OCI-LY3 (cell line): Measurements from ENCODE around the gene CPZ.

Experiments used
- H2AFZ ChIP-seq: fragments of 200-600, 300-600 bp; shearing (Covaris generic); 2 replicates; pipeline ENCODE4 v1.6.0; 2014; ENCODE audit warnings: antibody characterized with exemption, low read depth, low read length
- H3K27ac ChIP-seq: fragments of 200-600, 300-600 bp; sonication (generic); 2 replicates; pipeline ENCODE4 v1.5.1; 2014; ENCODE audit warnings: mild to moderate bottlenecking, low read length, moderate library complexity, mixed read lengths
- H3K27me3 ChIP-seq: fragments of 200-600, 300-600 bp; sonication (generic); 2 replicates; pipeline ENCODE4 v1.6.1; 2014; ENCODE audit warnings: low read depth, low read length, mixed read lengths
- H3K36me3 ChIP-seq: fragments of 200-600, 300-600 bp; sonication (generic); replicated peaks from 2 replicates; pipeline ENCODE3; 2014; ENCODE audit warnings: low read depth, low read length, mixed read lengths
- H3K4me1 ChIP-seq: fragments of 300-600, 200-600 bp; sonication (generic); 2 replicates; pipeline ENCODE4 v1.6.1; 2014; ENCODE audit warnings: low read length, mixed read lengths
- H3K4me2 ChIP-seq: fragments of 200-600, 300-600 bp; sonication (generic); 2 replicates; pipeline ENCODE4 v1.6.1; 2014; ENCODE audit warnings: low read length, mixed read lengths
- H3K4me3 ChIP-seq: fragments of 300-600, 200-600 bp; sonication (generic); 2 replicates; pipeline ENCODE4 v1.5.1; 2014; ENCODE audit warnings: antibody characterized with exemption, mild to moderate bottlenecking, low read length, moderate library complexity
- H3K79me2 ChIP-seq: fragments of 300-600, 200-600 bp; shearing (Covaris generic); 2 replicates; pipeline ENCODE4 v1.6.1; 2014; ENCODE audit warnings: mild to moderate bottlenecking, low read length, mixed read lengths
- H3K9ac ChIP-seq: fragments of 300-600, 200-600 bp; shearing (Covaris generic); 2 replicates; pipeline ENCODE4 v1.6.0; 2014; ENCODE audit warnings: mild to moderate bottlenecking, low read length, moderate library complexity
- H3K9me3 ChIP-seq: fragments of 200-600, 300-600 bp; shearing (Covaris generic); 2 replicates; pipeline ENCODE4 v1.6.1; 2014; ENCODE audit warnings: low read length, mixed read lengths; ENCODE audit not compliant: insufficient read depth
- H4K20me1 ChIP-seq: fragments of 200-600, 300-600 bp; sonication (generic); 2 replicates; pipeline ENCODE4 v1.6.1; 2016; ENCODE audit warnings: low read length, mixed read lengths; ENCODE audit not compliant: insufficient read depth
- CTCF ChIP-seq: fragments of 200-600, 300-600 bp; sonication (generic); IDR thresholded peaks from 2 replicates; pipeline ENCODE4 v1.5.1; 2014; ENCODE audit warnings: antibody characterized with exemption, low read length, low read depth
- EZH2phosphoT487 ChIP-seq: fragments of 200-600 bp; shearing (Covaris generic); IDR thresholded peaks from 2 replicates; pipeline ENCODE4 v1.6.1; 2018; ENCODE audit warnings: antibody characterized with exemption, mixed run types, low read depth

The CPZ gene

DNA sequence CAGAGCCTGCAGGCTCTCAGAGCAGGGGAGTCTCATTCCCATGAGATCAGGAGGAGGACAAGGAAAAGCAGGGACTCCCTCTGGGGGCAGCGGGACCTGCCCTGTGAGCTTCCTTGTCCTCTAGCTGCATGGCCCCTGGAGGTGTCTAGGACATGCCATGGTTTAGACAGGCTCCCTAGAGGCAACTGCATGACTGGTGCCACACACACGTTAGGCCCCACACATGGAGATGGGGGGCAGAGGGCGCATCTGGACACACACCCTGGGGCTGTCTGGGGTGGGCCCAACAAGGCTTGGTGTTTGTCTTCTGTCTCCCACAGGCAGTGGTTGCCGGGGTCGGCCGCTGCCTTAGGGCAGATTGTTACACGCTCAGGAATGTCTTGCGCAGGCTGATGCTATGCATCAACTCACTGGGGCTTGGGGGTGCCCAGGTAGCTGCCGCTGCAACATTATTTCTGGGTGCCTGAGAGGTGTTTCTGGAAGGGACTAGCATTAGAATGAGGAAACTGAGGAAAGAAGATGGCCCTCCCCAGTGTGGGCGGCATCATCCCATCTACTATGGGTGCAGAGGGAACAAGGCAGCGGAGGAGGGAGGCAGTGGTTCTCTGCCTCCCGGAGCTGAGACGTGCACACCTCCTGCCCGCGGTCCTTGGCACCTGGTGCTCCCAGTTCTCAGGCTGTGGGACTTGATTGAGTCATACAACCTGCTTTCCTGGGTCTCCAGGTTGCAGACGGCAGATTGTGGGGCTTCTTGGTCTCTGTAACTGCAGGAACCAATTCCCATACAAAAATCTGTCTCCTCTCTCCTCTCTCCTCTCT, 44.4 kb upstream of the CPZ start:
- Histone ChIP-seq H3K36me3 (no peaks in the 10 kb centered on the region), H3K4me1 (peaks cover 4% of the 10 kb centered on the region; the same call in 1 of the 2 replicates), H2AFZ (no peak overlapping the region), H3K9me3 (no peaks in the 10 kb centered on the region), H3K27ac (no peak overlapping the region), H3K4me2 (no peak overlapping the region), H4K20me1 (no peaks in the 10 kb centered on the region), H3K27me3 (0 out of 2 replicates have a peak, but pooled peaks cover 3% of the 10 kb centered on the region), H3K4me3 (no peak overlapping the region), H3K79me2 (no peaks in the 10 kb centered on the region), H3K9ac (no peak overlapping the region)
- TF ChIP-seq EZH2phosphoT487 (no peak), CTCF (no peak)

DNA sequence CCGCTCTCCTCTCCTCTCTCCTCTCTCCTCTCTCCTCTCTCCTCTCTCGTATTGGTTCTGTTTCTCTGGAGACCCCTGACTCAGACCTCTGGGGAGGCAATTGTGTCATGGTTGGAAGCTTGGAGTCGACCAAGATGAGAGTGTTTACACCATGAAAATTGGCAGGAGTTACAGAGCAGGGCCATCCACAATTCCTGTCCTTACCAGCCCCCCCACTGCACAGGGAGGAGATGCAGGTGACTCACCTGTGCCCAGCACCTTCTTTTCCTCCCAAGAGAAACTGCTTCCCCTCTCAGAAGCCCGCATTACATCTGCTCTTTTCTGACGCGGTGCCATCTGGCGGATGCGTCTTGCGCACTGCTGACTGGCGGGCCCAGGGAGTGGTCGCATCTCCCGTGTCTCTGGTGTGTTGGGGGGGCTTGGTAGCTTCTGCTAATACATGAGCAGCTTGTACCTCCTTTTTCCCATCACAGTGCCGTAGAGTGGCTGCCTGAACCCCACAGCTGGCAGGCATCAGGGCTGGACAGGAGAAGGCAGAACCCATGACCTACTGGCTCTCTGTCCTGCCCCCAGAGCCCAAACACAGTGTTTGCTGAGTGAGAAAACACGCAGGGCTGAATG, 43.7 kb upstream of the CPZ start:
- H4K20me1 ChIP-seq = no peaks in the 10 kb centered on the region
- H3K4me3 ChIP-seq = no peak overlapping the region
- H3K9ac ChIP-seq = no peak overlapping the region
- no peak overlapping the region for H3K4me2 ChIP-seq
- H3K27me3 ChIP-seq = 0 out of 2 replicates have a peak, but pooled peaks cover 3% of the 10 kb centered on the region
- no peak for TF ChIP-seq EZH2phosphoT487
- TF ChIP-seq CTCF = no peak
- no peak overlapping the region for H2AFZ ChIP-seq
- peaks cover 4% of the 10 kb centered on the region; the same call in 1 of the 2 replicates for H3K4me1 ChIP-seq
- H3K9me3 ChIP-seq = no peaks in the 10 kb centered on the region
- no peaks in the 10 kb centered on the region for H3K79me2 ChIP-seq
- no peak overlapping the region for H3K27ac ChIP-seq
- H3K36me3 ChIP-seq = no peaks in the 10 kb centered on the region

DNA sequence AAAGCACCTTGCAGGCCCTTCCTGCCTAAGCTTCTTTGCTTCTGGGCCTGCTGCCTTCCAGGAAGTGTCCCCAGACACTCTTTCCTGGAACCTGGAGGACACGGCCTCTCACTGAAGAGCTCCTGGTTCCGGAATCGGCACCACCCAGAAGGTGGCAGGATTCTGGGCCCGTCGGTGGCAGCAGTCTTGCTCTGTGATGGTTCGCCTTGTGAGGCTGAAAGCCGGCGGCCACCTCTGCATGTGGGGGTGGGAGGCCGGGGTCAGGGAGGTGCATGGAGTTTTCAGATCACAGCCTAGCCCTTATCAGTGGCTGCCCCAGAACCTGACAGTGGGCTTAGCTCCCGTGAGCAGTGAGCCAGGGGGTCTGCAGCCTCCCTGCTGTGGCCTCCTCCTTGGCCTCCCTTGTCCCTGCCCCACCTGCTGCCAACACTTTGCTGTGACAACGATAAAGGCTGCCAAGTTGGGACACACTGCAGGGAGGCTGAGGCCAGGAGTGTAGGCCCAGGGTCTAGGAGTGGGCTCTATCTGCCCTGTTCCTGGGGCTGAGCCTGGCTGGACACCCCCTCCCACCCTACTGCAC, 43.1 kb upstream of the CPZ start:
- H3K36me3 ChIP-seq = no peaks in the 10 kb centered on the region
- no peak overlapping the region for H2AFZ ChIP-seq
- H3K4me3 ChIP-seq = no peak overlapping the region
- no peak overlapping the region for H3K4me2 ChIP-seq
- no peak overlapping the region for H3K27ac ChIP-seq
- H4K20me1 ChIP-seq = no peaks in the 10 kb centered on the region
- no peaks in the 10 kb centered on the region for H3K79me2 ChIP-seq
- H3K9ac ChIP-seq = no peak overlapping the region
- TF ChIP-seq EZH2phosphoT487 (no peak), CTCF (no peak)
- H3K27me3 ChIP-seq = 0 out of 2 replicates have a peak, but pooled peaks cover 3% of the 10 kb centered on the region
- H3K4me1 ChIP-seq = peaks cover 4% of the 10 kb centered on the region; the same call in 1 of the 2 replicates
- no peaks in the 10 kb centered on the region for H3K9me3 ChIP-seq

DNA sequence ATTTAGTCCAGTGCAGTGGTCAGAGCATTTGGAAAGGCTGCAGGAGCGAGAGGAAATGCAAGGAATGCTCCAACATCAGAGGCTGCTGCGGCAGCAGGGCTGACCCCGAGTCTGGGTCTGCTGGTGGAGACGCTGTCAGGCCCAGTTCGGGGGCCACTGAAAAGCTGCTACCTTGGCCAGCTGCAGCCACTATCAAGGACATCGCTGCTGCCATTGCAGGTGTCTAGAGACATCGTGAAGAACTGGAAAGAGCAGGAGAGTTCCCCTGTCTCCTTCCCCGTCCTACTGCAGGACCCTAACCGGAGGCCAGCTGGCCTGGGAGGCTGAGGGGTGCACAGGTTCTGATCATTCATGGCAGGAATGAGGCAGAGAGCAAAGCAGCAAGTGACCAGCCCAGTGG, 41.9 kb upstream of the CPZ start:
- Histone ChIP-seq H3K4me3 (no peak overlapping the region), H3K4me2 (no peak overlapping the region), H3K79me2 (no peaks in the 10 kb centered on the region), H2AFZ (no peak overlapping the region), H3K4me1 (peaks cover 4% of the 10 kb centered on the region; the same call in 1 of the 2 replicates), H3K36me3 (no peaks in the 10 kb centered on the region), H3K27ac (no peak overlapping the region), H3K27me3 (0 out of 2 replicates have a peak, but pooled peaks cover 3% of the 10 kb centered on the region), H4K20me1 (no peaks in the 10 kb centered on the region), H3K9ac (no peak overlapping the region), H3K9me3 (no peaks in the 10 kb centered on the region)
- no peak for TF ChIP-seq CTCF
- no peak for TF ChIP-seq EZH2phosphoT487
